ENCODE data around the gene ALDH1A1. TPM values are rescaled to one million over a fixed set of nuclear protein-coding genes. Genes with fewer than 3 reads are reported as not detected.

ALDH1A1 gene
- polyA plus RNA-seq, 1 donor (not counting 4 experiments of a cell fraction or from before 2014, with no cell fraction given) = 0.08 TPM

DNA sequence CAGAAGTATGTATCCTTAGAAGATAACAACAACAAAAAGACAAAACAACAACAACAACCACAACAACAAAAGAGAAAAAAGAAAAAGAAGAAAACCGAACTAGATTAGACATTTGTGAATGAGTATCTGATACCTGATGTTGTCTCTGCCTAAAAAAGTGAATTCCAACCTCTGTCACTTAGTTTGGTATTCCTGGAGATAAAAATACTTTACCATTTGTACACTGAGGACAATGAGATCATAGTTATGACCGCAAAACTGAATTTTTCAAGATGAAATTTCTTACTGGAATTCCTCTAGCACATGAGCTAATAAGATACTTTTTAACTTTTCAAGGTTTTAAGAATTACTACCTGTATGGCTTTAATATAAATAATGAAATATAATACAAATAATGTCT is 54.5 kb downstream of the ALDH1A1 start:
- Histone ChIP-seq H3K9me3 (ENCODE audit: control insufficient read depth, low read depth, low read length) (no peaks in the 10 kb centered on the region), H3K79me2 (ENCODE audit: control insufficient read depth, insufficient read depth, low read length) (no peaks in the 10 kb centered on the region), H3K27me3 (ENCODE audit: control insufficient read depth, extremely low read depth, insufficient read depth, low read length) (no peaks in the 10 kb centered on the region), H3K4me1 (ENCODE audit: control insufficient read depth, extremely low read depth, insufficient read depth, low read length) (no peaks in the 10 kb centered on the region), H3K27ac (ENCODE audit: control insufficient read depth, insufficient read depth, low read length) (no peak overlapping the region), H4K20me1 (ENCODE audit: control insufficient read depth, extremely low read depth, insufficient read depth, low read length) (no peaks in the 10 kb centered on the region), H3K4me2 (ENCODE audit: control insufficient read depth, extremely low read depth, insufficient read depth, low read depth, low read length) (no peak overlapping the region), H3K36me3 (ENCODE audit: control insufficient read depth in 2 of 2, extremely low read depth in 1 of 2, insufficient read depth in 2 of 2, low read length in 2 of 2) (no peaks in the 10 kb centered on the region), H3K9ac (ENCODE audit: control insufficient read depth, extremely low read depth, insufficient read depth, low read length) (no peak overlapping the region), H2AFZ (ENCODE audit: control insufficient read depth, low read length) (no peak overlapping the region), H3K4me3 (ENCODE audit: control insufficient read depth in 2 of 3, extremely low read depth in 1 of 3, insufficient read depth in 2 of 3, low read depth in 1 of 3, low read length in 3 of 3) (no peak overlapping the region), H3K9me1 (ENCODE audit: control insufficient read depth, extremely low read depth, insufficient read depth, low read length) (no peaks in the 10 kb centered on the region)
- no peak for FAIRE-seq
- TF ChIP-seq EZH2 (IDR thresholded peaks at IDR 0.05; ENCODE audit: low read length) = no peak
- TF ChIP-seq, protein P1, sequence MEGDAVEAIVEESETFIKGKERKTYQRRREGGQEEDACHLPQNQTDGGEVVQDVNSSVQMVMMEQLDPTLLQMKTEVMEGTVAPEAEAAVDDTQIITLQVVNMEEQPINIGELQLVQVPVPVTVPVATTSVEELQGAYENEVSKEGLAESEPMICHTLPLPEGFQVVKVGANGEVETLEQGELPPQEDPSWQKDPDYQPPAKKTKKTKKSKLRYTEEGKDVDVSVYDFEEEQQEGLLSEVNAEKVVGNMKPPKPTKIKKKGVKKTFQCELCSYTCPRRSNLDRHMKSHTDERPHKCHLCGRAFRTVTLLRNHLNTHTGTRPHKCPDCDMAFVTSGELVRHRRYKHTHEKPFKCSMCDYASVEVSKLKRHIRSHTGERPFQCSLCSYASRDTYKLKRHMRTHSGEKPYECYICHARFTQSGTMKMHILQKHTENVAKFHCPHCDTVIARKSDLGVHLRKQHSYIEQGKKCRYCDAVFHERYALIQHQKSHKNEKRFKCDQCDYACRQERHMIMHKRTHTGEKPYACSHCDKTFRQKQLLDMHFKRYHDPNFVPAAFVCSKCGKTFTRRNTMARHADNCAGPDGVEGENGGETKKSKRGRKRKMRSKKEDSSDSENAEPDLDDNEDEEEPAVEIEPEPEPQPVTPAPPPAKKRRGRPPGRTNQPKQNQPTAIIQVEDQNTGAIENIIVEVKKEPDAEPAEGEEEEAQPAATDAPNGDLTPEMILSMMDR (optimal IDR thresholded peaks at IDR 0.05 in 1 of 3, IDR thresholded peaks at IDR 0.05 in 1 of 3, conservative IDR thresholded peaks at IDR 0.05 in 1 of 3; ENCODE audit: extremely low read depth in 1 of 3, insufficient read depth in 2 of 3, low read length in 3 of 3) = no peak
- no peak for DNase-seq (ENCODE audit: low read depth, low spot score)
- dilution Hi-C loops (cut with MboI; ENCODE audit: extremely low pct_ligation_motif_present, low sequenced_read_pairs) = no loop called here

GRCh38 chr9:72897069-72897649 is 55.7 kb downstream of the ALDH1A1 start:
- dilution Hi-C loops (cut with MboI; ENCODE audit: extremely low pct_ligation_motif_present, low sequenced_read_pairs) = no loop called here
- Histone ChIP-seq H3K36me3 (ENCODE audit: control insufficient read depth in 2 of 2, extremely low read depth in 1 of 2, insufficient read depth in 2 of 2, low read length in 2 of 2) (no peaks in the 10 kb centered on the region), H3K4me1 (ENCODE audit: control insufficient read depth, extremely low read depth, insufficient read depth, low read length) (no peaks in the 10 kb centered on the region), H2AFZ (ENCODE audit: control insufficient read depth, low read length) (no peak overlapping the region), H3K9me1 (ENCODE audit: control insufficient read depth, extremely low read depth, insufficient read depth, low read length) (no peaks in the 10 kb centered on the region), H4K20me1 (ENCODE audit: control insufficient read depth, extremely low read depth, insufficient read depth, low read length) (no peaks in the 10 kb centered on the region), H3K27me3 (ENCODE audit: control insufficient read depth, extremely low read depth, insufficient read depth, low read length) (no peaks in the 10 kb centered on the region), H3K9ac (ENCODE audit: control insufficient read depth, extremely low read depth, insufficient read depth, low read length) (no peak overlapping the region), H3K9me3 (ENCODE audit: control insufficient read depth, low read depth, low read length) (no peaks in the 10 kb centered on the region), H3K4me3 (ENCODE audit: control insufficient read depth in 2 of 3, extremely low read depth in 1 of 3, insufficient read depth in 2 of 3, low read depth in 1 of 3, low read length in 3 of 3) (no peak overlapping the region), H3K79me2 (ENCODE audit: control insufficient read depth, insufficient read depth, low read length) (no peaks in the 10 kb centered on the region), H3K27ac (ENCODE audit: control insufficient read depth, insufficient read depth, low read length) (no peak overlapping the region), H3K4me2 (ENCODE audit: control insufficient read depth, extremely low read depth, insufficient read depth, low read depth, low read length) (no peak overlapping the region)
- TF ChIP-seq EZH2 (IDR thresholded peaks at IDR 0.05; ENCODE audit: low read length) = no peak
- FAIRE-seq = no peak
- no peak for DNase-seq (ENCODE audit: low read depth, low spot score)

DNA sequence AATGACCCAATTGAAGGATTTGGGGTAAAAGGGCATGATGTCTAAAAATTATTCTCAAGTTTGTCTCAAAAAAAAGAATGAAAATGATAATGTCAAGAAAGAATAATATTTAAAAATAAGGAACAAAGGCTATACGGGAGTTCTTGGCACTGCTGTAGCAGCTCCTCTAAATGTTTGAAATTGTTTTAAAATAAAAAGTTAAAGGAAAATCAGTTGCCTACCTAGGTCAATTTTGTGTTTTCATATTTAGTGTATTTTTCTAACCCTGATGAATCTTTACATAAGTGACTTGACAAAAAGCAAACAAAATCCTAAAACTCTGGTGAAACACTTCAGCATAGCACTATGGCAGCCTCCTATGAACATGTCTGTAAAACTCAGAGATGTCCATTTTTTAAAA is 56.4 kb downstream of the ALDH1A1 start:
- H3K4me3 ChIP-seq (ENCODE audit: control insufficient read depth in 2 of 3, extremely low read depth in 1 of 3, insufficient read depth in 2 of 3, low read depth in 1 of 3, low read length in 3 of 3) = no peak overlapping the region
- TF ChIP-seq, protein P1 (optimal IDR thresholded peaks at IDR 0.05 in 1 of 3, IDR thresholded peaks at IDR 0.05 in 1 of 3, conservative IDR thresholded peaks at IDR 0.05 in 1 of 3; ENCODE audit: extremely low read depth in 1 of 3, insufficient read depth in 2 of 3, low read length in 3 of 3) = no peak
- no peak for TF ChIP-seq EZH2 (IDR thresholded peaks at IDR 0.05; ENCODE audit: low read length)
- no peak for FAIRE-seq
- no peak for DNase-seq (ENCODE audit: low read depth, low spot score)
- no peaks in the 10 kb centered on the region for H3K79me2 ChIP-seq (ENCODE audit: control insufficient read depth, insufficient read depth, low read length)
- no peaks in the 10 kb centered on the region for H3K4me1 ChIP-seq (ENCODE audit: control insufficient read depth, extremely low read depth, insufficient read depth, low read length)
- dilution Hi-C loops (cut with MboI; ENCODE audit: extremely low pct_ligation_motif_present, low sequenced_read_pairs) = no loop called here
- H3K36me3 ChIP-seq (ENCODE audit: control insufficient read depth in 2 of 2, extremely low read depth in 1 of 2, insufficient read depth in 2 of 2, low read length in 2 of 2) = no peaks in the 10 kb centered on the region
- H3K9me1 ChIP-seq (ENCODE audit: control insufficient read depth, extremely low read depth, insufficient read depth, low read length) = no peaks in the 10 kb centered on the region
- H3K27ac ChIP-seq (ENCODE audit: control insufficient read depth, insufficient read depth, low read length) = no peak overlapping the region
- no peak overlapping the region for H3K9ac ChIP-seq (ENCODE audit: control insufficient read depth, extremely low read depth, insufficient read depth, low read length)
- H3K27me3 ChIP-seq (ENCODE audit: control insufficient read depth, extremely low read depth, insufficient read depth, low read length) = no peaks in the 10 kb centered on the region
- no peaks in the 10 kb centered on the region for H3K9me3 ChIP-seq (ENCODE audit: control insufficient read depth, low read depth, low read length)
- H4K20me1 ChIP-seq (ENCODE audit: control insufficient read depth, extremely low read depth, insufficient read depth, low read length) = no peaks in the 10 kb centered on the region
- no peak overlapping the region for H3K4me2 ChIP-seq (ENCODE audit: control insufficient read depth, extremely low read depth, insufficient read depth, low read depth, low read length)
- no peak overlapping the region for H2AFZ ChIP-seq (ENCODE audit: control insufficient read depth, low read length)
